ENCODE results near the gene CREB3L1.

The CREB3L1 gene

DNA sequence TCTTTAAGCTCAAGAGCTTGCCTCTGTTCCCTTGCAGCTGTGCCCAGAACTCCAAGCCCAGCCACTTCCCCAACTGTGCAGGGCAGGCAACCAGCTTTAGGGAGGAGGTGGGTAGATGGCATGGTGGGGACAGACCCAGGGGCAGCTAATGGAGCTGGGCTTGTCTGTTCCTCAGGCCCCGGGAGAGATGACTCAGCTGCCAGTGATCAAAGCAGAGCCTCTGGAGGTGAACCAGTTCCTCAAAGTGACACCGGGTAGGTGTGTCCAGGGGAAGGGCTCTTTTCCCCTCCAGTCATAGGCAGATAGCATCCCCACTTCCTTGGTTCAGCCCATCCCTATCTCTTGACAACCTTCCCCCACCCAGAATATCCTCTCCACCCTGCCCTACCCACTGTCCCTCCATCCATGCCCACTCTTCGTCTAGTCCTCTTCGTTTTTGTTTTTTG, 32.4 kb downstream of the CREB3L1 start:
- peaks cover 29% of the 10 kb centered on the region for H3K4me1 ChIP-seq (ENCODE audit: insufficient read depth, low read length, poor library complexity, severe bottlenecking)
- H3K9me3 ChIP-seq (ENCODE audit: insufficient read depth, low read depth, low read length): no peaks in the 10 kb centered on the region
- peak overlapping the region; percentile 34 for H3K9ac ChIP-seq (ENCODE audit: low read depth, low read length, poor library complexity, severe bottlenecking)
- H3K9me2 ChIP-seq (replicated peaks; ENCODE audit: low read depth, low read length): no peaks in the 10 kb centered on the region
- H3F3A ChIP-seq (ENCODE audit: low read depth): no peaks in the 10 kb centered on the region
- no peaks in the 10 kb centered on the region for H3K36me3 ChIP-seq (ENCODE audit: insufficient read depth, low read length)
- H3K4me2 ChIP-seq (ENCODE audit: low read depth, low read length, poor library complexity, severe bottlenecking): peak overlapping the region; percentile 47
- H2AFZ ChIP-seq (ENCODE audit: low read length): peak overlapping the region; percentile 62; the same call in 1 of the 2 replicates
- no peak overlapping the region for H3K4me3 ChIP-seq (ENCODE audit: low read length, poor library complexity, severe bottlenecking)
- TF ChIP-seq EZH2phosphoT487 (IDR thresholded peaks at IDR 0.05; ENCODE audit: borderline replicate concordance): no peak
- TF ChIP-seq, protein P1, sequence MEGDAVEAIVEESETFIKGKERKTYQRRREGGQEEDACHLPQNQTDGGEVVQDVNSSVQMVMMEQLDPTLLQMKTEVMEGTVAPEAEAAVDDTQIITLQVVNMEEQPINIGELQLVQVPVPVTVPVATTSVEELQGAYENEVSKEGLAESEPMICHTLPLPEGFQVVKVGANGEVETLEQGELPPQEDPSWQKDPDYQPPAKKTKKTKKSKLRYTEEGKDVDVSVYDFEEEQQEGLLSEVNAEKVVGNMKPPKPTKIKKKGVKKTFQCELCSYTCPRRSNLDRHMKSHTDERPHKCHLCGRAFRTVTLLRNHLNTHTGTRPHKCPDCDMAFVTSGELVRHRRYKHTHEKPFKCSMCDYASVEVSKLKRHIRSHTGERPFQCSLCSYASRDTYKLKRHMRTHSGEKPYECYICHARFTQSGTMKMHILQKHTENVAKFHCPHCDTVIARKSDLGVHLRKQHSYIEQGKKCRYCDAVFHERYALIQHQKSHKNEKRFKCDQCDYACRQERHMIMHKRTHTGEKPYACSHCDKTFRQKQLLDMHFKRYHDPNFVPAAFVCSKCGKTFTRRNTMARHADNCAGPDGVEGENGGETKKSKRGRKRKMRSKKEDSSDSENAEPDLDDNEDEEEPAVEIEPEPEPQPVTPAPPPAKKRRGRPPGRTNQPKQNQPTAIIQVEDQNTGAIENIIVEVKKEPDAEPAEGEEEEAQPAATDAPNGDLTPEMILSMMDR (conservative IDR thresholded peaks at IDR 0.05; ENCODE audit: low read length): no peak
- no peaks in the 10 kb centered on the region for H3K27me3 ChIP-seq (ENCODE audit: insufficient read depth, low read length, poor library complexity, severe bottlenecking)
- no peaks in the 10 kb centered on the region for H4K20me1 ChIP-seq (ENCODE audit: insufficient read depth, low read length, poor library complexity, severe bottlenecking)
- H3K79me2 ChIP-seq (ENCODE audit: insufficient read depth, low read length): no peaks in the 10 kb centered on the region

DNA sequence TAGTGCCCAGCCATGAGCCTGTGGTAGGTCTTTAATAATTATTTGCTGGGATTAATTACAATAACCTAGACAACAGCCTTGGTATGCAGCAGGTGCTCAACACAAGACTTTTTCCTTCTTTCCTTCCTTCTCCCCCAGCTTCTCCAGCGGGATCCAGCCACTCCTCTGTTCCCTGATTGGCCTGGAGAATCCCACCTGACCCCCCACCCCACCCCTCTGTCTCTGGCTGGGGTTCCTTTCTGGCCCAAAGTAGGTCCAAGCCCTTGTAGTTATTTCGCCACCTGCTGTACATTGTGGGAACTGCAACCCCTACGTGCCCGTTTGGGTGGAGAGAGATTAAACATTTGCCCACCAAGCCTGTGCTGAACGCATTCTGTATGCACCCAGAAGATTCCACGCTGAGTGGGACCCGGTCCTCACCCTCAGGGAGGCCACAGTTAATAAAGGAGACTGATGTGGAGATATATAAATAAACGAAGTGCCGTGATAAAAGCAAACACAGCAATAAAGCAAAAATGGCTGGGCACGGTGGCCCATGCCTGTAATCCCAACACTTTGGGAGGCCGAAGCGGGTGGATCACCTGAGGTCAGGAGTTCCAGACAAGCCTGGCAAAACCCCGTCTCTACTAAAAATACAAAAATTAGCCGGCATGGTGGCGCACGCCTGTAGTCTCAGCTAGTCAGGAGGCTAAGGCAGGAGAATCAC, 37.7 kb downstream of the CREB3L1 start:
- Histone ChIP-seq H3K27me3 (ENCODE audit: insufficient read depth, low read length, poor library complexity, severe bottlenecking) (no peaks in the 10 kb centered on the region), H3K9ac (ENCODE audit: low read depth, low read length, poor library complexity, severe bottlenecking) (no peak overlapping the region), H3K9me3 (ENCODE audit: insufficient read depth, low read depth, low read length) (no peaks in the 10 kb centered on the region), H2AFZ (ENCODE audit: low read length) (peak overlapping the region; percentile 53; the same call in 1 of the 2 replicates), H3K9me2 (replicated peaks; ENCODE audit: low read depth, low read length) (no peaks in the 10 kb centered on the region), H3K79me2 (ENCODE audit: insufficient read depth, low read length) (no peaks in the 10 kb centered on the region), H3K4me1 (ENCODE audit: insufficient read depth, low read length, poor library complexity, severe bottlenecking) (peaks cover 22% of the 10 kb centered on the region), H3K4me2 (ENCODE audit: low read depth, low read length, poor library complexity, severe bottlenecking) (peak overlapping the region; percentile 39), H4K20me1 (ENCODE audit: insufficient read depth, low read length, poor library complexity, severe bottlenecking) (no peaks in the 10 kb centered on the region), H3K36me3 (ENCODE audit: insufficient read depth, low read length) (no peaks in the 10 kb centered on the region), H3F3A (ENCODE audit: low read depth) (peaks cover 5% of the 10 kb centered on the region; the same call in 1 of the 2 replicates), H3K4me3 (ENCODE audit: low read length, poor library complexity, severe bottlenecking) (peak overlapping the region; percentile 29)
- no peak for TF ChIP-seq EZH2phosphoT487 (IDR thresholded peaks at IDR 0.05; ENCODE audit: borderline replicate concordance)
- TF ChIP-seq, protein P1 (conservative IDR thresholded peaks at IDR 0.05; ENCODE audit: low read length): peak; percentile 98

DNA sequence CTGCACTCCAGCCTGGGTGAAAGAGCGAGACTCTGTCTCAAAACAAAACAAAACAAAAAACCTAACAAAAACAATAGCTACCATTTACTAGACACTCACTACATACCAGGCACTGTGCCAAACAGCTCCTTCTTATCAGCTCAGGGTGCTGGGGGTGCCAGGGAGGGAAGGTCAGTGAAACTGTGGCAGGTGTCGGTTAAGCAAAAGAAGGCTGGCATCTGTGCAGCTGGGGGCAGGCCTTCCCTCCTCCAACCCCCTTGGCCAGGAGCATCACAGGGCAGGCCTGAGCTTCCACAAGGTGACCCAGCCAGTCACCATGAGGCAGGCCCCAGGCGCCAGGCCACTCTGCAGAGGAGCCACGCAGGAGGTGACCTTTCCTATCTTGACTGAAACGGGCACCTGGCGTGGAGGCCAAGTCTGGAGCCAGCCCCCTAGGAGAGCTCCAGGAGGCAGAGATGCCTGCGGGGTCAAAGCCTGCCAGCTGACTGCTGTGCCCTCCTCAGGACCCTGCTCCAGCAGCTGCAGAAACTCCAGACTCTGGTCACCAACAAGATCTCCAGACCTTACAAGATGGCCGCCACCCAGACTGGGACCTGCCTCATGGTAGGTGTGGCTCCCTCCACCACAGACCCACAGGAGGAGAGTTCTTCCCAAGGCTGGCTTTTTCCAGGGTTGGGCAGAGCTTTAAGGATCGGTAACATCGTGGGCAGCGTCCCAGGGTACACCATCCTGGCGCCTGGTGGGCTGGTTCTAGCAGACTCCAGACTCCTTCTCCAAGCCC, 38.5 kb downstream of the CREB3L1 start:
- Histone ChIP-seq H3K36me3 (ENCODE audit: insufficient read depth, low read length) (no peaks in the 10 kb centered on the region), H3K9me2 (replicated peaks; ENCODE audit: low read depth, low read length) (no peaks in the 10 kb centered on the region), H3K4me3 (ENCODE audit: low read length, poor library complexity, severe bottlenecking) (no peak overlapping the region), H2AFZ (ENCODE audit: low read length) (no peak overlapping the region), H3F3A (ENCODE audit: low read depth) (peaks cover 5% of the 10 kb centered on the region; the same call in 1 of the 2 replicates), H3K9me3 (ENCODE audit: insufficient read depth, low read depth, low read length) (no peaks in the 10 kb centered on the region), H3K79me2 (ENCODE audit: insufficient read depth, low read length) (0 out of 2 replicates have a peak, but pooled peaks cover 3% of the 10 kb centered on the region), H3K4me1 (ENCODE audit: insufficient read depth, low read length, poor library complexity, severe bottlenecking) (peaks cover 24% of the 10 kb centered on the region), H3K9ac (ENCODE audit: low read depth, low read length, poor library complexity, severe bottlenecking) (no peak overlapping the region), H3K27me3 (ENCODE audit: insufficient read depth, low read length, poor library complexity, severe bottlenecking) (no peaks in the 10 kb centered on the region), H4K20me1 (ENCODE audit: insufficient read depth, low read length, poor library complexity, severe bottlenecking) (no peaks in the 10 kb centered on the region), H3K4me2 (ENCODE audit: low read depth, low read length, poor library complexity, severe bottlenecking) (no peak overlapping the region)
- TF ChIP-seq, protein P1 (conservative IDR thresholded peaks at IDR 0.05; ENCODE audit: low read length): no peak
- no peak for TF ChIP-seq EZH2phosphoT487 (IDR thresholded peaks at IDR 0.05; ENCODE audit: borderline replicate concordance)

Data from Loucy (cell line).